Measurements from ENCODE around the gene PBLD.
"Not testable (repeated sequence)": the region's sequence is repeated elsewhere in the genome, so short reads cannot be mapped to it uniquely, and the experiment has no call there.

Gene PBLD

DNA sequence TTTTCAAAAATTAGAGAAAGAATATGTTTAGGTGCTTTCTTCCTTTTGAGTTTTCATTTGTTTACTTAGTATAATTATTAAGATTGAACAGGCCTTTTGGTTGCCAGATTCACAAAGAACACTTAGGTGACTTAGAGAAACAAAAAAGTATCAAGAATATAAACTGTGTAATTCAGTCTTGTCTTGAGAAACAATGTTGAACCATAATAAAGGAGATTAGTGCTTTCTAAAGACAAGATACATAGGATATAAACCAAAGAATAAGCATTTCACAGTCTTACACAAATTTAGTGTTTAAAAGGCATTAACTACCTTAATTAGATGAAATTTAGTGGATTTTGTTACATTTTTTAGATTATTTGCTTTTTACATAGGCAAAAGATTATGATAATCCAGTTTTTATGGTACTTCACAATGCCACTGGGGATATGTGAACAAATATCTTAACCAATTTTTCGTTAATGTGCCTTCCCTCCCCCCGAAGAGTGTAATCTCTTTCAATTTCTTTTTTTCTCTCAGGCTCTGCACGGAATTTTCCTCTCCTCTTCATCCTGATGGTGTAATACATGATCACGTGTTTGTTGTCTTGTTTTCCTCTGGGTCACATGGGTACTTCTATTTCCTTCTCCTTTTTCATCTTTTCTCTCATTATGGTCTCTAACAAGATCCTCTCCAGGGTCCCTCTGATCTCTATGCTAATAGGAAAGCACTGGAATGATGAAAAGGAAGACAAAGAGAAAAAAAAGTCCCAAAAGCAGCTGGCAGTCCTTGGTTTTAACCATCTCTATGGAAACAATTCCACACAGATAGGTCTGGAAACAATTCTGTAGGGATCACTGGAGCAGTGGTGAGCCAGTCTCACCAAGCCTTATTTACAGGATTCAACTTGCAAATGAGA lies 4.6 kb downstream of the PBLD start:
- Histone ChIP-seq H3K4me3 (replicated peaks; ENCODE audit: insufficient read depth, low read length) (no peak overlapping the region; the same call in 1 of the 2 replicates), H3K27ac (replicated peaks) (peak overlapping the region; percentile 74), H3K27me3 (ENCODE audit: insufficient read depth, poor library complexity, severe bottlenecking) (no peaks in the 10 kb centered on the region)
- peak in 1 of 2 experiments; percentile 79 for DNase-seq (ENCODE audit: low read depth in 1 of 2, low spot score in 1 of 2)
- TF ChIP-seq, protein P1, sequence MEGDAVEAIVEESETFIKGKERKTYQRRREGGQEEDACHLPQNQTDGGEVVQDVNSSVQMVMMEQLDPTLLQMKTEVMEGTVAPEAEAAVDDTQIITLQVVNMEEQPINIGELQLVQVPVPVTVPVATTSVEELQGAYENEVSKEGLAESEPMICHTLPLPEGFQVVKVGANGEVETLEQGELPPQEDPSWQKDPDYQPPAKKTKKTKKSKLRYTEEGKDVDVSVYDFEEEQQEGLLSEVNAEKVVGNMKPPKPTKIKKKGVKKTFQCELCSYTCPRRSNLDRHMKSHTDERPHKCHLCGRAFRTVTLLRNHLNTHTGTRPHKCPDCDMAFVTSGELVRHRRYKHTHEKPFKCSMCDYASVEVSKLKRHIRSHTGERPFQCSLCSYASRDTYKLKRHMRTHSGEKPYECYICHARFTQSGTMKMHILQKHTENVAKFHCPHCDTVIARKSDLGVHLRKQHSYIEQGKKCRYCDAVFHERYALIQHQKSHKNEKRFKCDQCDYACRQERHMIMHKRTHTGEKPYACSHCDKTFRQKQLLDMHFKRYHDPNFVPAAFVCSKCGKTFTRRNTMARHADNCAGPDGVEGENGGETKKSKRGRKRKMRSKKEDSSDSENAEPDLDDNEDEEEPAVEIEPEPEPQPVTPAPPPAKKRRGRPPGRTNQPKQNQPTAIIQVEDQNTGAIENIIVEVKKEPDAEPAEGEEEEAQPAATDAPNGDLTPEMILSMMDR (IDR thresholded peaks at IDR 0.05; ENCODE audit: insufficient read depth, low read length), result no peak
- TF ChIP-seq, protein P2, sequence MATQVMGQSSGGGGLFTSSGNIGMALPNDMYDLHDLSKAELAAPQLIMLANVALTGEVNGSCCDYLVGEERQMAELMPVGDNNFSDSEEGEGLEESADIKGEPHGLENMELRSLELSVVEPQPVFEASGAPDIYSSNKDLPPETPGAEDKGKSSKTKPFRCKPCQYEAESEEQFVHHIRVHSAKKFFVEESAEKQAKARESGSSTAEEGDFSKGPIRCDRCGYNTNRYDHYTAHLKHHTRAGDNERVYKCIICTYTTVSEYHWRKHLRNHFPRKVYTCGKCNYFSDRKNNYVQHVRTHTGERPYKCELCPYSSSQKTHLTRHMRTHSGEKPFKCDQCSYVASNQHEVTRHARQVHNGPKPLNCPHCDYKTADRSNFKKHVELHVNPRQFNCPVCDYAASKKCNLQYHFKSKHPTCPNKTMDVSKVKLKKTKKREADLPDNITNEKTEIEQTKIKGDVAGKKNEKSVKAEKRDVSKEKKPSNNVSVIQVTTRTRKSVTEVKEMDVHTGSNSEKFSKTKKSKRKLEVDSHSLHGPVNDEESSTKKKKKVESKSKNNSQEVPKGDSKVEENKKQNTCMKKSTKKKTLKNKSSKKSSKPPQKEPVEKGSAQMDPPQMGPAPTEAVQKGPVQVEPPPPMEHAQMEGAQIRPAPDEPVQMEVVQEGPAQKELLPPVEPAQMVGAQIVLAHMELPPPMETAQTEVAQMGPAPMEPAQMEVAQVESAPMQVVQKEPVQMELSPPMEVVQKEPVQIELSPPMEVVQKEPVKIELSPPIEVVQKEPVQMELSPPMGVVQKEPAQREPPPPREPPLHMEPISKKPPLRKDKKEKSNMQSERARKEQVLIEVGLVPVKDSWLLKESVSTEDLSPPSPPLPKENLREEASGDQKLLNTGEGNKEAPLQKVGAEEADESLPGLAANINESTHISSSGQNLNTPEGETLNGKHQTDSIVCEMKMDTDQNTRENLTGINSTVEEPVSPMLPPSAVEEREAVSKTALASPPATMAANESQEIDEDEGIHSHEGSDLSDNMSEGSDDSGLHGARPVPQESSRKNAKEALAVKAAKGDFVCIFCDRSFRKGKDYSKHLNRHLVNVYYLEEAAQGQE (IDR thresholded peaks at IDR 0.05; ENCODE audit: insufficient replicate concordance, low read depth), result no peak
- TF ChIP-seq POLR2AphosphoS5 (IDR thresholded peaks at IDR 0.05; ENCODE audit: low read depth), result no peak
- no peak for TF ChIP-seq GABPA (IDR thresholded peaks at IDR 0.05; ENCODE audit: low read depth)
- no peak for TF ChIP-seq SPI1 (IDR thresholded peaks at IDR 0.05; ENCODE audit: borderline replicate concordance, low read depth)

DNA sequence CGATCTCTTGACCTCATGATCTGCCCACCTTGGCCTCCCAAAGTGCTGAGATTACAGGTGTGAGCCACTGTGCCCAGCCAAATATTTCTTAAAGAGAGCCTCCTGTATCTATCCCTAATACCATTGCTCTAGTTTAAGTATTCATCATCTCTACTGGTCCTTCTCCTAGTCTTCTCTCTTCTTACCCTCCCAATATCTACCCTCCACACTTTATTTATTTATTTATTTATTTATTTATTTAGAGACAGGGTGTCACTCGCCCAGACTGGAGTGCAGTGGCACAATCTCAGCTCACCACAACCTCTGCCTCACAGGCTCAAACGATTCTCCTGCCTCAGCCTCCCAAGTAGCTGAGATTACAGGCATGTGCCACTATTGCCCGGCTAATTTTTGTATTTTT lies 8.3 kb downstream of the PBLD start:
- H3K4me3 ChIP-seq (replicated peaks; ENCODE audit: insufficient read depth, low read length); H3K27me3 ChIP-seq (ENCODE audit: insufficient read depth, poor library complexity, severe bottlenecking); DNase-seq (ENCODE audit: low read depth in 1 of 2, low spot score in 1 of 2); H3K27ac ChIP-seq (replicated peaks): not testable (repeated sequence)

DNA sequence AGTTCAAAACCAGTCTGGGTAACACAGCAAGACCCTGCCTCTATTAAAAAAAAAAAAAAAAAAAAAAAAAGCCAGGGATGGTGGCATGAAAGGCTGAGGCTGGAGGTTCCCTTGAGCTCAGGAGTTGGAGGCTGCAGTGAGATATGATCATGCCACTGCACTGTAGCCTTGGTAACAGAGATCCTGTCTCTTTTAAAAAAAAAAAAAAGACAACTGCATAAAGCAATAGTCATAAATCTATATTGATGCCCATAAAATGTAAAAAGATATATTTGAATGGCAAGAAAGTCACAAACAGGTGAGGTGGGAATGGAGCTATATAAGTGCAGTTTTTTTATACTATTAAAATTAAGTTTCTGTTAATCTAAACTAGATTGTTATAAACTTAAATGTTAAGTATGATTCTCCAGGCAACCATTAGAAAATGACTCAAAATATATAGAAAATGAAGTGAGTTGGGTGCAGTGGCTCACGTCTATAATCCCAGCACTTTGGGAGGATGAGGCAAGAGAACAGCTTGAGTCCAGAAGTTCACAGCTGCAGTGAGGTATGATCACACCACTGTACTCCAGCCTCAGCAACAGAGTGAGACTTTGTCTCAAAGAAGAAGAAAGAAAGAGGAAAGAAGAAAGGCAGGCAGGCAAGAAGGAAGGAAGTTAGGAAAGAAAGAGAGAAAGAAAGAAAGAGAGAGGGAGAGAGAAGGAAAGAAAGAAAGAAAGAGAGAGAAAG lies 14.2 kb downstream of the PBLD start:
- Histone ChIP-seq H3K27me3 (ENCODE audit: insufficient read depth, poor library complexity, severe bottlenecking) (no peaks in the 10 kb centered on the region), H3K27ac (replicated peaks) (no peak overlapping the region), H3K4me3 (replicated peaks; ENCODE audit: insufficient read depth, low read length) (no peak overlapping the region)
- DNase-seq (ENCODE audit: low read depth in 1 of 2, low spot score in 1 of 2), result no peak
- no peak for TF ChIP-seq POLR2AphosphoS5 (IDR thresholded peaks at IDR 0.05; ENCODE audit: low read depth)
- TF ChIP-seq, protein P1 (IDR thresholded peaks at IDR 0.05; ENCODE audit: insufficient read depth, low read length), result no peak
- TF ChIP-seq, protein P2 (IDR thresholded peaks at IDR 0.05; ENCODE audit: insufficient replicate concordance, low read depth), result no peak
- no peak for TF ChIP-seq SPI1 (IDR thresholded peaks at IDR 0.05; ENCODE audit: borderline replicate concordance, low read depth)
- TF ChIP-seq GABPA (IDR thresholded peaks at IDR 0.05; ENCODE audit: low read depth), result no peak

DNA sequence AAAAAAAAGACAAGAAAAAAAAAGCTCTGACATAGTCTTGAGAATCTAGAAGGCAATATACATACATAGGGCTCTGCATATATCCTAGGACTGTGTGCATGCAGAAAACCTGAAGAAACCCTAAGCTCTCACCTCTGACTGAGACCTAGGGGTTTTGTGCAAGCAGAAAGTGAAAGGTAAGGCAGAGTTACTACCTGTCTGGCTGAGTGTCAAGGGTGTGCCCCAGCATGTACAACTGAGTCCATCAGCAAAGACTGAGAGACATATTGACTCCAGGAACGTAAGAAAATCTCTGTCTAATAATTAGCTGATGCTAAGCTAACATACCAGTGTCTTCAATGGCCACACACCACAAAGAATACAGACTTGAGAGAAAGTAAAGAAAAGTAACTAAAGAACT lies 17.1 kb downstream of the PBLD start:
- DNase-seq (ENCODE audit: low read depth in 1 of 2, low spot score in 1 of 2), result no peak

GRCh38 chr10:68314930-68315329 lies 17.8 kb downstream of the PBLD start:
- not testable (repeated sequence) for H3K4me3 ChIP-seq (replicated peaks; ENCODE audit: insufficient read depth, low read length); H3K27ac ChIP-seq (replicated peaks); H3K27me3 ChIP-seq (ENCODE audit: insufficient read depth, poor library complexity, severe bottlenecking); DNase-seq (ENCODE audit: low read depth in 1 of 2, low spot score in 1 of 2)

More for the DNA sequence above, 17.1 kb downstream of the PBLD start:
- H3K4me3 ChIP-seq (replicated peaks; ENCODE audit: insufficient read depth, low read length), result no peak overlapping the region
- H3K27me3 ChIP-seq (ENCODE audit: insufficient read depth, poor library complexity, severe bottlenecking), result no peaks in the 10 kb centered on the region
- H3K27ac ChIP-seq (replicated peaks), result no peak overlapping the region
- TF ChIP-seq POLR2AphosphoS5 (IDR thresholded peaks at IDR 0.05; ENCODE audit: low read depth) (no peak), SPI1 (IDR thresholded peaks at IDR 0.05; ENCODE audit: borderline replicate concordance, low read depth) (no peak)

All from HL-60 (cell line).